IMR-90 (cell line): ENCODE data around the gene MED26.

Experiments used
- BHLHE40 ChIP-seq: fragments of 150-350 bp; IDR thresholded peaks from 2 replicates; pipeline ENCODE4 v1.6.1; 2016; ENCODE audit warnings: mild to moderate bottlenecking, low read depth, low read length
- CEBPB ChIP-seq: IDR thresholded peaks from 2 replicates; pipeline ENCODE4 v1.6.1; 2012; ENCODE audit warnings: low read depth, low read length, improper control_type of control experiment
- CHD1 ChIP-seq: IDR thresholded peaks from 2 replicates; pipeline ENCODE4 v1.6.1; 2012; ENCODE audit warnings: low read depth, low read length, improper control_type of control experiment
- FOS ChIP-seq: fragments of 150-350 bp; IDR thresholded peaks from 2 replicates; pipeline ENCODE4 v1.6.1; 2016; ENCODE audit warnings: low read depth, low read length
- MXI1 ChIP-seq: IDR thresholded peaks from 2 replicates; pipeline ENCODE4 v1.6.1; 2012; ENCODE audit warnings: low read depth, mild to moderate bottlenecking, low read length, moderate library complexity, borderline replicate concordance
- POLR2A ChIP-seq: IDR thresholded peaks from 2 replicates; pipeline ENCODE4 v1.6.1; 2012; ENCODE audit warnings: mild to moderate bottlenecking, low read depth, low read length
- RFX5 ChIP-seq: IDR thresholded peaks from 2 replicates; pipeline ENCODE4 v1.8.0; 2012; ENCODE audit warnings: low read depth, mild to moderate bottlenecking, low read length, moderate library complexity
- TF ChIP-seq, protein P1 (sequence below): conservative IDR thresholded peaks from 2 replicates; pipeline ENCODE4 v1.5.1; 2012; ENCODE audit warnings: mild to moderate bottlenecking, low read depth, low read length, improper control_type of control experiment

DNA sequence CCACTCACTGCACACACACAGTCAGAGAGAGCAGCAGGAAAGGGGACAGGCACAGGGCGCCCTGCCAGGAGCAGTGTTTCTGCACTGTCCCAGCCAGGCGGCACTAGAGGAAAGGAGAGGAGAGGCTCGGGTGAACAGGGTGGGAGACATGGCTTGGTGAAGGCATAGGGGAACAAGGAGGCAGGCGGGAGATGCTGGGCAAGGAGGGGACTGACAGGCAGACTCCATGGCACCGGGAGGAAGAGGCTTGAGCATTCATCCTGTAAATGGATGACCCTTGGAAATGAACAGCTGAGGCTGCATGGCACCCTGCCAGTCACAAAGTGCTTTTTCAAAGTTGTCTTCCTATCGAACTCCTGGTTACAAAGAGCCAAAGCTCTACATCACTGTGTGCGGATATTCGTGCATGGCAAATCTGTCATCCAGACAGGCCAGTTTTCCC, 22.4 kb downstream of the MED26 start:
- TF ChIP-seq, protein P1, sequence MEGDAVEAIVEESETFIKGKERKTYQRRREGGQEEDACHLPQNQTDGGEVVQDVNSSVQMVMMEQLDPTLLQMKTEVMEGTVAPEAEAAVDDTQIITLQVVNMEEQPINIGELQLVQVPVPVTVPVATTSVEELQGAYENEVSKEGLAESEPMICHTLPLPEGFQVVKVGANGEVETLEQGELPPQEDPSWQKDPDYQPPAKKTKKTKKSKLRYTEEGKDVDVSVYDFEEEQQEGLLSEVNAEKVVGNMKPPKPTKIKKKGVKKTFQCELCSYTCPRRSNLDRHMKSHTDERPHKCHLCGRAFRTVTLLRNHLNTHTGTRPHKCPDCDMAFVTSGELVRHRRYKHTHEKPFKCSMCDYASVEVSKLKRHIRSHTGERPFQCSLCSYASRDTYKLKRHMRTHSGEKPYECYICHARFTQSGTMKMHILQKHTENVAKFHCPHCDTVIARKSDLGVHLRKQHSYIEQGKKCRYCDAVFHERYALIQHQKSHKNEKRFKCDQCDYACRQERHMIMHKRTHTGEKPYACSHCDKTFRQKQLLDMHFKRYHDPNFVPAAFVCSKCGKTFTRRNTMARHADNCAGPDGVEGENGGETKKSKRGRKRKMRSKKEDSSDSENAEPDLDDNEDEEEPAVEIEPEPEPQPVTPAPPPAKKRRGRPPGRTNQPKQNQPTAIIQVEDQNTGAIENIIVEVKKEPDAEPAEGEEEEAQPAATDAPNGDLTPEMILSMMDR, result no peak
- TF ChIP-seq MXI1, result no peak
- no peak for TF ChIP-seq CHD1
- no peak for TF ChIP-seq POLR2A
- no peak for TF ChIP-seq FOS
- TF ChIP-seq CEBPB, result no peak
- TF ChIP-seq RFX5, result no peak
- no peak for TF ChIP-seq BHLHE40
